GM23338 (cell line): ENCODE results near the gene UVRAG. TPM values are rescaled to one million over a fixed set of nuclear protein-coding genes. Genes with fewer than 3 reads are reported as not detected.

Experiments used
- ATAC-seq: fragments of 200-7000 bp; cut with Tn5 transposase; 3 replicates; pipeline ENCODE4 v1.9.1; 2020
- DNase-seq: peaks from one replicate; pipeline ENCODE4 v3.0.0-alpha.2; 2015; ENCODE audit warnings: low spot score
- H2AFZ ChIP-seq: fragments of 200-600 bp; sonication (generic); 2 replicates; pipeline ENCODE4 v1.8.0; 2016; ENCODE audit warnings: antibody characterized with exemption, mild to moderate bottlenecking, moderate library complexity
- H3F3A ChIP-seq: fragments of 200-600 bp; sonication (generic); replicated peaks from 2 replicates; pipeline ENCODE4 v1.8.0; 2017; ENCODE audit warnings: antibody characterized with exemption, mixed run types, low read depth
- H3K27ac ChIP-seq: fragments of 200-600 bp; sonication (generic); 2 replicates; pipeline ENCODE4 v1.6.1; 2016; ENCODE audit warnings: low read depth
- H3K27me3 ChIP-seq: fragments of 200-600 bp; sonication (generic); 2 replicates; pipeline ENCODE4 v1.8.0; 2016; ENCODE audit warnings: mild to moderate bottlenecking, mixed run types, moderate library complexity; ENCODE audit not compliant: insufficient read depth
- H3K36me3 ChIP-seq: fragments of 200-600 bp; sonication (generic); 2 replicates; pipeline ENCODE4 v1.8.0; 2016; ENCODE audit warnings: mild to moderate bottlenecking; ENCODE audit not compliant: insufficient read depth
- H3K4me1 ChIP-seq: fragments of 200-600 bp; sonication (generic); 2 replicates; pipeline ENCODE4 v1.8.0; 2016; ENCODE audit warnings: mild to moderate bottlenecking, moderate library complexity; ENCODE audit not compliant: insufficient read depth
- H3K4me2 ChIP-seq: fragments of 200-600 bp; sonication (generic); 2 replicates; pipeline ENCODE4 v1.7.1; 2017; ENCODE audit warnings: mixed run types
- H3K4me3 ChIP-seq: fragments of 200-600 bp; sonication (generic); 2 replicates; pipeline ENCODE4 v1.6.1; 2016; ENCODE audit warnings: mixed run types
- H3K79me2 ChIP-seq: fragments of 200-600 bp; sonication (generic); replicated peaks from 2 replicates; pipeline ENCODE4 v1.8.0; 2017; ENCODE audit warnings: mild to moderate bottlenecking; ENCODE audit not compliant: insufficient read depth
- H3K9me2 ChIP-seq: fragments of 200-600 bp; sonication (generic); 2 replicates; pipeline ENCODE4 v1.8.0; 2017; ENCODE audit not compliant: insufficient read depth
- H4K20me1 ChIP-seq: fragments of 200-600 bp; sonication (generic); replicated peaks from 2 replicates; pipeline ENCODE4 v1.8.0; 2017; ENCODE audit warnings: mild to moderate bottlenecking; ENCODE audit not compliant: insufficient read depth
- H3K27ac Mint-ChIP-seq: 2 replicates; pipeline ENCODE4 v1.8.0; 2020; ENCODE audit warnings: inconsistent platforms, mild to moderate bottlenecking, moderate library complexity, mixed read lengths
- H3K27me3 Mint-ChIP-seq: 3 replicates; pipeline ENCODE4 v1.8.0; 2022; ENCODE audit warnings: low read depth, mild to moderate bottlenecking, moderate library complexity, mixed read lengths, inconsistent platforms; ENCODE audit not compliant: insufficient read depth, poor library complexity
- H3K36me3 Mint-ChIP-seq: 3 replicates; pipeline ENCODE4 v1.8.0; 2021; ENCODE audit warnings: low read depth, mild to moderate bottlenecking, inconsistent platforms, moderate library complexity, mixed read lengths
- H3K4me1 Mint-ChIP-seq: 3 replicates; pipeline ENCODE4 v1.8.0; 2020; ENCODE audit warnings: mild to moderate bottlenecking, inconsistent platforms, mixed read lengths
- H3K4me3 Mint-ChIP-seq: 3 replicates; pipeline ENCODE4 v1.8.0; 2021; ENCODE audit warnings: moderate library complexity, mild to moderate bottlenecking, inconsistent platforms, mixed read lengths
- H3K9me3 Mint-ChIP-seq: 3 replicates; pipeline ENCODE4 v1.8.0; 2020; ENCODE audit warnings: moderate library complexity, mild to moderate bottlenecking, inconsistent platforms, mixed read lengths
- CREB1 ChIP-seq: fragments of 250-450 bp; sonication (Bioruptor Pico); IDR thresholded peaks from 2 replicates; pipeline ENCODE4 v1.5.0; 2020; ENCODE audit warnings: low read depth, mild to moderate bottlenecking, moderate library complexity
- EZH2 ChIP-seq: fragments of 200-600 bp; sonication (generic); IDR thresholded peaks from one replicate; pipeline ENCODE4 v1.8.0; 2017; ENCODE audit warnings: antibody characterized with exemption, mild to moderate bottlenecking, low read depth; ENCODE audit not compliant: unreplicated experiment
- EZH2phosphoT487 ChIP-seq: fragments of 200-600 bp; sonication (generic); IDR thresholded peaks from one replicate; pipeline ENCODE4 v1.8.1; 2018; ENCODE audit warnings: antibody characterized with exemption; ENCODE audit not compliant: unreplicated experiment
- JUNB ChIP-seq: IDR thresholded peaks from one replicate; pipeline ENCODE4 v1.6.1; 2016; ENCODE audit warnings: antibody characterized with exemption; ENCODE audit not compliant: unreplicated experiment
- POLR2AphosphoS5 ChIP-seq: IDR thresholded peaks from 2 replicates; pipeline ENCODE4 v1.6.1; 2016; ENCODE audit warnings: antibody characterized with exemption, low read depth
- REST ChIP-seq: IDR thresholded peaks from one replicate; pipeline ENCODE4 v1.6.1; 2018; ENCODE audit warnings: antibody characterized with exemption; ENCODE audit not compliant: unreplicated experiment
- STAT1 ChIP-seq: IDR thresholded peaks from one replicate; pipeline ENCODE4 v1.6.1; 2016; ENCODE audit warnings: antibody characterized with exemption; ENCODE audit not compliant: unreplicated experiment
- ZNF114 ChIP-seq: fragments of 250-450 bp; sonication (Bioruptor Pico); IDR thresholded peaks from 2 replicates; pipeline ENCODE4 v1.5.0; 2020; ENCODE audit warnings: mild to moderate bottlenecking, moderate library complexity
- ZNF331 ChIP-seq: fragments of 250-450 bp; sonication (Bioruptor Pico); IDR thresholded peaks from 2 replicates; pipeline ENCODE4 v1.5.0; 2020; ENCODE audit warnings: low read depth, mild to moderate bottlenecking, moderate library complexity
- polyA plus RNA-seq: library from polyadenylated mRNA; unstranded; fragments of >200 nt; fragmentation: Nextera tagmentation; extraction: Ambion mirVana; gene quantifications from 2 replicates; pipeline ENCODE4 v1.2.1, GENCODE V29; 2016
- total RNA-seq: library from RNA; depleted of rRNA; stranded (reverse); fragments of >200 nt; shearing (Covaris generic); gene quantifications from 2 replicates; pipeline ENCODE4 v1.2.3, GENCODE V29; 2014
- TF ChIP-seq, protein P1 (sequence below), 2 experiments: fragments of 200-600 bp in 1 of 2; sonication (generic) in 1 of 2; conservative IDR thresholded peaks; 2 replicates each; pipeline versions ENCODE4 v1.5.1 to v1.6.1; 2016 to 2017; ENCODE audit warnings: antibody characterized with exemption in 2 of 2, low read depth in 2 of 2, mild to moderate bottlenecking in 2 of 2, moderate library complexity in 1 of 2

Gene UVRAG
- total and polyA plus RNA-seq, 2 experiments from 2014 or later: 15.3 to 17.4 TPM

- H3F3A ChIP-seq: no peaks in the 10 kb centered on the region
- no peaks in the 10 kb centered on the region for H4K20me1 ChIP-seq
- H3K79me2 ChIP-seq: no peaks in the 10 kb centered on the region
- no peaks in the 10 kb centered on the region for H3K4me1 ChIP-seq
- no peak overlapping the region for H3K27ac ChIP-seq
- no peak overlapping the region for H3K4me3 ChIP-seq
- ATAC-seq (no peak), DNase-seq (no peak)
- H3K4me1 Mint-ChIP-seq: no peaks in the 10 kb centered on the region
- H3K27me3 ChIP-seq: no peaks in the 10 kb centered on the region
- H3K36me3 ChIP-seq: no peaks in the 10 kb centered on the region
- no peak for TF ChIP-seq ZNF114 (CRISPR knock-in tag)
- no peak for TF ChIP-seq STAT1
- no peaks in the 10 kb centered on the region for H3K9me2 ChIP-seq
- H3K9me3 Mint-ChIP-seq: no peaks in the 10 kb centered on the region
- peaks cover 1% of the 10 kb centered on the region for H3K27me3 Mint-ChIP-seq
- no peak overlapping the region for H2AFZ ChIP-seq
- no peaks in the 10 kb centered on the region for H3K36me3 Mint-ChIP-seq
- no peak overlapping the region for H3K4me3 Mint-ChIP-seq
- H3K27ac Mint-ChIP-seq: no peak overlapping the region; the same call in 1 of the 2 replicates
- no peak overlapping the region for H3K4me2 ChIP-seq
Observed at GRCh38 chr11:76139314-76139713, 324.3 kb downstream of the UVRAG start.

DNA sequence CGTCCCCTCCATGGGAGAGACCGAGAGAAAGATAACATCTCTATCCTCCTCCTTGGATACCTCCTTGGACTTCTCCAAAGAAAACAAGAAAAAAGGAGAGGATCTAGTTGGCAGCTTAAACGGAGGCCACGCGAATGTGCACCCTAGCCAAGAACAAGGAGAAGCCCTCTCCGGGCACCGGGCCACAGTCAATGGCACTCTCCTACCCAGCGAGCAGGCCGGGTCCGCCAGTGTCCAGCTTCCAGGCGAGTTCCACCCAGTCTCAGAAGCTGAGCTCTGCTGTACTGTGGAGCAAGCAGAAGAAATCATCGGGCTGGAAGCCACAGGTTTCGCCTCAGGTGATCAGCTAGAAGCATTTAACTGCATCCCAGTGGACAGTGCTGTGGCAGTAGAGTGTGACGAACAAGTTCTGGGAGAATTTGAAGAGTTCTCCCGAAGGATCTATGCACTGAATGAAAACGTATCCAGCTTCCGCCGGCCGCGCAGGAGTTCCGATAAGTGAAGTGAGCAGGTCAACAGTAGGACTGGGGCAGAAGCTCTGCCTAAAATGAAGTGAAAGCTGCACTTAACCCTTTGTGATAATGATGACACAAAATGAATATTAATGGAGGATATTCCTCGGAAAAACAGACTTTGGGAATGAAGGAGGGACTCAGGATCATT lies 326.0 kb downstream of the UVRAG start:
- H3K9me2 ChIP-seq: no peaks in the 10 kb centered on the region
- Mint-ChIP-seq H3K36me3 (no peaks in the 10 kb centered on the region), H3K27me3 (peaks cover 1% of the 10 kb centered on the region), H3K4me3 (no peak overlapping the region), H3K9me3 (no peaks in the 10 kb centered on the region), H3K27ac (no peak overlapping the region), H3K4me1 (no peaks in the 10 kb centered on the region)
- no peaks in the 10 kb centered on the region for H3K79me2 ChIP-seq
- H3K36me3 ChIP-seq: no peaks in the 10 kb centered on the region
- no peak overlapping the region for H3K27ac ChIP-seq
- no peaks in the 10 kb centered on the region for H3K4me1 ChIP-seq
- no peaks in the 10 kb centered on the region for H3F3A ChIP-seq
- DNase-seq: no peak
- no peaks in the 10 kb centered on the region for H3K27me3 ChIP-seq
- H3K4me2 ChIP-seq: no peak overlapping the region
- no peak overlapping the region for H3K4me3 ChIP-seq
- no peaks in the 10 kb centered on the region for H4K20me1 ChIP-seq
- H2AFZ ChIP-seq: no peak overlapping the region
- ATAC-seq: no peak
- TF ChIP-seq EZH2 (no peak), STAT1 (no peak), JUNB (no peak), REST (no peak), POLR2AphosphoS5 (no peak), EZH2phosphoT487 (no peak), ZNF114 (CRISPR knock-in tag) (no peak), CREB1 (CRISPR knock-in tag) (no peak), ZNF331 (no peak)
- TF ChIP-seq, protein P1, sequence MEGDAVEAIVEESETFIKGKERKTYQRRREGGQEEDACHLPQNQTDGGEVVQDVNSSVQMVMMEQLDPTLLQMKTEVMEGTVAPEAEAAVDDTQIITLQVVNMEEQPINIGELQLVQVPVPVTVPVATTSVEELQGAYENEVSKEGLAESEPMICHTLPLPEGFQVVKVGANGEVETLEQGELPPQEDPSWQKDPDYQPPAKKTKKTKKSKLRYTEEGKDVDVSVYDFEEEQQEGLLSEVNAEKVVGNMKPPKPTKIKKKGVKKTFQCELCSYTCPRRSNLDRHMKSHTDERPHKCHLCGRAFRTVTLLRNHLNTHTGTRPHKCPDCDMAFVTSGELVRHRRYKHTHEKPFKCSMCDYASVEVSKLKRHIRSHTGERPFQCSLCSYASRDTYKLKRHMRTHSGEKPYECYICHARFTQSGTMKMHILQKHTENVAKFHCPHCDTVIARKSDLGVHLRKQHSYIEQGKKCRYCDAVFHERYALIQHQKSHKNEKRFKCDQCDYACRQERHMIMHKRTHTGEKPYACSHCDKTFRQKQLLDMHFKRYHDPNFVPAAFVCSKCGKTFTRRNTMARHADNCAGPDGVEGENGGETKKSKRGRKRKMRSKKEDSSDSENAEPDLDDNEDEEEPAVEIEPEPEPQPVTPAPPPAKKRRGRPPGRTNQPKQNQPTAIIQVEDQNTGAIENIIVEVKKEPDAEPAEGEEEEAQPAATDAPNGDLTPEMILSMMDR (conservative IDR thresholded peaks at IDR 0.05; ENCODE audit: low read depth in 2 of 2): no peak
